Astrocyte (in vitro differentiated cells and primary cell): ENCODE measurements around the gene FRYL.

Source experiments
- EZH2 ChIP-seq: IDR thresholded peaks from 2 replicates; pipeline ENCODE4 v1.6.1; 2012; ENCODE audit warnings: mild to moderate bottlenecking, low read length, inconsistent platforms; ENCODE audit not compliant: insufficient read depth
- TF ChIP-seq, protein P1 (sequence below): IDR thresholded peaks from 2 replicates; pipeline ENCODE4 v1.5.1; 2011; ENCODE audit warnings: low read depth, mild to moderate bottlenecking, inconsistent platforms, low read length, moderate library complexity; ENCODE audit not compliant: insufficient read depth

DNA sequence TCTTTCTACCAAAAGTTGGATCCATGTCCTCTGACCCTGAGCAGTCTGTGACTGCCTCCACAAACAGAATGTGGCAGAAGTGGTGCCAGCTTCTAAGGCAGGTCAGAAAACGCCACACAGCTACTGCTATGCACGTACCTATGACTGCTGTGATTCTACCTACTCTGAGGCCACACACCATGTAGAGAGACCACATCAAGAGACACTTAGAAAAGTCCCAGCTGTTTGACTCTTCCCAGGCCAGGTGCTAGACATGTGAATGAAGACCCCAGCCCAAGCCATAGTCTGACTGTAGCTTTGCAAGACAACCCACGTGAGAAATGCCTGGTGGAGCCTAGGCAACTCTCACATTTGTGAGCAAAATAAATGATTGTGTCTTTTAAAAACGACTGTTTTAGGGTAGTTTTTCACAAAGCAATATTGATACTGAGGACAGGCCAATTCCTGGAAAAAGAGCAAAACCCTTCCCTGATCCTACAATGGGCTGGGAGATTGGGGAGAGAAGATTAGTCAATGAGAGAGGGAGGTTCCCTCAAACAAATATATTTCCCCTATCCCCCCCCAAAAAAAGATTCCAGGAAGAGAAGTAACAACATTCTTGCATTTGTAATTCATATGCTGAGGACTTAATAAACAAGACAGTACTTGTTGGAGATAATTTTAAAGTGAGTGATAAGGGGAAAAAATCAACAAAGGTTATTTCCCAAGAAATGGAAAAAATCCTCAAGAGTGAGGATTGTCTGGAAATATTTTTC lies 33.3 kb downstream of the FRYL start:
- TF ChIP-seq, protein P1, sequence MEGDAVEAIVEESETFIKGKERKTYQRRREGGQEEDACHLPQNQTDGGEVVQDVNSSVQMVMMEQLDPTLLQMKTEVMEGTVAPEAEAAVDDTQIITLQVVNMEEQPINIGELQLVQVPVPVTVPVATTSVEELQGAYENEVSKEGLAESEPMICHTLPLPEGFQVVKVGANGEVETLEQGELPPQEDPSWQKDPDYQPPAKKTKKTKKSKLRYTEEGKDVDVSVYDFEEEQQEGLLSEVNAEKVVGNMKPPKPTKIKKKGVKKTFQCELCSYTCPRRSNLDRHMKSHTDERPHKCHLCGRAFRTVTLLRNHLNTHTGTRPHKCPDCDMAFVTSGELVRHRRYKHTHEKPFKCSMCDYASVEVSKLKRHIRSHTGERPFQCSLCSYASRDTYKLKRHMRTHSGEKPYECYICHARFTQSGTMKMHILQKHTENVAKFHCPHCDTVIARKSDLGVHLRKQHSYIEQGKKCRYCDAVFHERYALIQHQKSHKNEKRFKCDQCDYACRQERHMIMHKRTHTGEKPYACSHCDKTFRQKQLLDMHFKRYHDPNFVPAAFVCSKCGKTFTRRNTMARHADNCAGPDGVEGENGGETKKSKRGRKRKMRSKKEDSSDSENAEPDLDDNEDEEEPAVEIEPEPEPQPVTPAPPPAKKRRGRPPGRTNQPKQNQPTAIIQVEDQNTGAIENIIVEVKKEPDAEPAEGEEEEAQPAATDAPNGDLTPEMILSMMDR: no peak
- TF ChIP-seq EZH2: no peak
